IMR-90 (cell line): Measurements from ENCODE around the gene CNTN4. TPM values are rescaled to one million over a fixed set of nuclear protein-coding genes. Genes with fewer than 3 reads are reported as not detected.

Experiments used
- ATAC-seq: fragments of 200-7000 bp; cut with Tn5 transposase; 2 replicates; pipeline ENCODE4 v1.9.1; 2020; ENCODE audit warnings: low read depth, mild to moderate bottlenecking, moderate library complexity
- BruUV-seq: library from RNA; stranded (reverse); fragments of 400-500 nt; replicated peaks from 2 replicates; lab custom pipeline; 2021; lab: Mats Ljungman, UMichigan
- CTCF ChIA-PET: fragments of 300-600 bp; formaldehyde crosslinking; extraction: SDS; loops from one replicate; lab custom pipeline; 2021; ENCODE audit warnings: antibody characterized with exemption; lab: Yijun Ruan, JAX
- POLR2A ChIA-PET: fragments of 300-600 bp; sonication (Branson Sonifier 250); formaldehyde crosslinking; loops from one replicate; lab custom pipeline; 2022; ENCODE audit warnings: antibody characterized with exemption; ENCODE audit not compliant: unreplicated experiment; lab: Charles Lee
- DNase-seq: peaks from one replicate; pipeline ENCODE4 v3.0.0; 2013
- H2AFZ ChIP-seq: replicated peaks from 2 replicates; pipeline ENCODE3; 2013; ENCODE audit warnings: low read length, mild to moderate bottlenecking; ENCODE audit not compliant: poor library complexity
- H2AK5ac ChIP-seq: 2 replicates; pipeline ENCODE4 v1.6.1; 2013; ENCODE audit warnings: low read depth, low read length, inconsistent platforms
- H2AK9ac ChIP-seq: replicated peaks from 2 replicates; pipeline ENCODE3; 2013; ENCODE audit warnings: mild to moderate bottlenecking, low read depth, low read length, moderate library complexity; ENCODE audit not compliant: poor library complexity
- H2BK120ac ChIP-seq: 2 replicates; pipeline ENCODE4 v1.6.1; 2013; ENCODE audit warnings: low read depth, low read length, inconsistent platforms
- H2BK15ac ChIP-seq: 3 replicates; pipeline ENCODE4 v1.6.1; 2013; ENCODE audit warnings: low read depth, low read length, inconsistent platforms
- H2BK20ac ChIP-seq: 2 replicates; pipeline ENCODE4 v1.6.1; 2013; ENCODE audit warnings: low read depth, mild to moderate bottlenecking, inconsistent platforms, low read length, moderate library complexity
- H2BK5ac ChIP-seq: 2 replicates; pipeline ENCODE4 v1.6.1; 2013; ENCODE audit warnings: mild to moderate bottlenecking, low read depth, low read length, inconsistent platforms; ENCODE audit not compliant: poor library complexity, severe bottlenecking
- H3K14ac ChIP-seq: replicated peaks from 2 replicates; pipeline ENCODE4 v1.6.1; 2013; ENCODE audit warnings: low read depth, low read length, inconsistent platforms
- H3K18ac ChIP-seq: 2 replicates; pipeline ENCODE4 v1.6.1; 2013; ENCODE audit warnings: low read depth, low read length, control low read depth
- H3K23ac ChIP-seq: 2 replicates; pipeline ENCODE4 v1.6.1; 2013; ENCODE audit warnings: low read depth, low read length, inconsistent platforms
- H3K27ac ChIP-seq: 2 replicates; pipeline ENCODE4 v1.5.1; 2013; ENCODE audit warnings: mild to moderate bottlenecking, control low read depth, low read length; ENCODE audit not compliant: insufficient read depth
- H3K27me3 ChIP-seq: 2 replicates; pipeline ENCODE4 v1.6.1; 2013; ENCODE audit warnings: low read length; ENCODE audit not compliant: control insufficient read depth, insufficient read depth
- H3K36me3 ChIP-seq: 2 replicates; pipeline ENCODE4 v1.6.1; 2013; ENCODE audit warnings: low read length, mixed read lengths; ENCODE audit not compliant: control insufficient read depth, insufficient read depth
- H3K4ac ChIP-seq: 2 replicates; pipeline ENCODE4 v1.6.1; 2013; ENCODE audit warnings: low read depth, low read length, inconsistent platforms
- H3K4me1 ChIP-seq: 2 replicates; pipeline ENCODE4 v1.6.1; 2013; ENCODE audit warnings: low read length, mixed read lengths; ENCODE audit not compliant: control insufficient read depth, insufficient read depth
- H3K4me2 ChIP-seq: 2 replicates; pipeline ENCODE4 v1.6.1; 2013; ENCODE audit warnings: low read depth, mild to moderate bottlenecking, control low read depth, low read length, moderate library complexity
- H3K4me3 ChIP-seq: 2 replicates; pipeline ENCODE4 v1.5.1; 2013; ENCODE audit warnings: low read depth, mild to moderate bottlenecking, control low read depth, low read length, moderate library complexity; ENCODE audit not compliant: insufficient read depth
- H3K56ac ChIP-seq: 2 replicates; pipeline ENCODE4 v1.6.1; 2013; ENCODE audit warnings: low read length, inconsistent platforms; ENCODE audit not compliant: insufficient read depth; ENCODE audit errors: extremely low read depth
- H3K79me1 ChIP-seq, 2 experiments: 2 replicates each; pipeline ENCODE4 v1.6.1; 2013; ENCODE audit warnings: low read length in 2 of 2, inconsistent platforms in 1 of 2, low read depth in 1 of 2
- H3K9ac ChIP-seq: 2 replicates; pipeline ENCODE4 v1.6.1; 2013; ENCODE audit warnings: low read depth, low read length, control low read depth
- H3K9me1 ChIP-seq: 2 replicates; pipeline ENCODE4 v1.6.1; 2013; ENCODE audit warnings: low read length, inconsistent platforms; ENCODE audit not compliant: insufficient read depth
- H3K9me3 ChIP-seq: 2 replicates; pipeline ENCODE4 v1.6.1; 2013; ENCODE audit warnings: low read length; ENCODE audit not compliant: control insufficient read depth, insufficient read depth
- H4K20me1 ChIP-seq: 2 replicates; pipeline ENCODE4 v1.6.1; 2013; ENCODE audit warnings: low read length, inconsistent platforms; ENCODE audit not compliant: insufficient read depth
- H4K5ac ChIP-seq: 2 replicates; pipeline ENCODE4 v1.6.1; 2013; ENCODE audit warnings: mild to moderate bottlenecking, low read depth, low read length, control low read depth
- H4K8ac ChIP-seq, 2 experiments: 2 replicates each; pipeline ENCODE4 v1.6.1; 2013; ENCODE audit warnings: low read depth in 2 of 2, low read length in 2 of 2, control low read depth in 1 of 2, inconsistent platforms in 1 of 2
- H4K91ac ChIP-seq: 2 replicates; pipeline ENCODE4 v1.6.1; 2013; ENCODE audit warnings: low read depth, low read length, inconsistent platforms; ENCODE audit not compliant: insufficient read depth
- BHLHE40 ChIP-seq: fragments of 150-350 bp; IDR thresholded peaks from 2 replicates; pipeline ENCODE4 v1.6.1; 2016; ENCODE audit warnings: mild to moderate bottlenecking, low read depth, low read length
- CEBPB ChIP-seq: IDR thresholded peaks from 2 replicates; pipeline ENCODE4 v1.6.1; 2012; ENCODE audit warnings: low read depth, low read length, improper control_type of control experiment
- CHD1 ChIP-seq: IDR thresholded peaks from 2 replicates; pipeline ENCODE4 v1.6.1; 2012; ENCODE audit warnings: low read depth, low read length, improper control_type of control experiment
- FOS ChIP-seq: fragments of 150-350 bp; IDR thresholded peaks from 2 replicates; pipeline ENCODE4 v1.6.1; 2016; ENCODE audit warnings: low read depth, low read length
- MAFK ChIP-seq: IDR thresholded peaks from 2 replicates; pipeline ENCODE4 v1.6.1; 2012; ENCODE audit warnings: low read depth, low read length, improper control_type of control experiment
- MAZ ChIP-seq: IDR thresholded peaks from 2 replicates; pipeline ENCODE4 v1.6.1; 2012; ENCODE audit warnings: low read depth, mild to moderate bottlenecking, low read length, improper control_type of control experiment, moderate library complexity, borderline replicate concordance
- MXI1 ChIP-seq: IDR thresholded peaks from 2 replicates; pipeline ENCODE4 v1.6.1; 2012; ENCODE audit warnings: low read depth, mild to moderate bottlenecking, low read length, moderate library complexity, borderline replicate concordance
- NFE2L2 ChIP-seq: fragments of 150-350 bp; IDR thresholded peaks from 2 replicates; pipeline ENCODE4 v1.6.1; 2016; ENCODE audit warnings: low read depth, mild to moderate bottlenecking, low read length
- POLR2A ChIP-seq: IDR thresholded peaks from 2 replicates; pipeline ENCODE4 v1.6.1; 2012; ENCODE audit warnings: mild to moderate bottlenecking, low read depth, low read length
- RAD21 ChIP-seq: IDR thresholded peaks from 2 replicates; pipeline ENCODE4 v1.6.1; 2012; ENCODE audit warnings: low read length, improper control_type of control experiment
- RCOR1 ChIP-seq: IDR thresholded peaks from 2 replicates; pipeline ENCODE4 v1.6.1; 2012; ENCODE audit warnings: mild to moderate bottlenecking, low read length, improper control_type of control experiment; ENCODE audit not compliant: insufficient replicate concordance
- RFX5 ChIP-seq: IDR thresholded peaks from 2 replicates; pipeline ENCODE4 v1.8.0; 2012; ENCODE audit warnings: low read depth, mild to moderate bottlenecking, low read length, moderate library complexity
- SMC3 ChIP-seq: fragments of 150-350 bp; IDR thresholded peaks from 2 replicates; pipeline ENCODE4 v1.6.1; 2016; ENCODE audit warnings: low read depth, mild to moderate bottlenecking, antibody characterized with exemption, low read length, moderate library complexity
- WGBS, 2 experiments: methylation state at CpG; one replicate each; pipeline versions ENCODE4 v1.1.5 to v1.1.7; 2013; ENCODE audit warnings: missing lambda C conversion rate in 2 of 2; ENCODE audit not compliant: insufficient read length in 1 of 2; ENCODE audit errors: extremely low coverage in 2 of 2; 5-methylcytosine and 5-hydroxymethylcytosine counted together
- dilution Hi-C: fragments of 300-500 bp; cut with HindIII; formaldehyde crosslinking; loops from one replicate; pipeline ENCODE4 v1.14.3; 2018; ENCODE audit warnings: low sequenced_read_pairs; ENCODE audit not compliant: unreplicated experiment
- in situ Hi-C: fragments of 300-500 bp; cut with MboI; formaldehyde crosslinking; loops from 3 replicates; pipeline ENCODE4 v1.14.3; 2019; ENCODE audit warnings: low sequenced_read_pairs, inconsistent platforms, mixed read lengths
- intact Hi-C: fragments of 100-400 bp; cut with micrococcal nuclease; formaldehyde crosslinking; loops from 2 replicates; pipeline ENCODE4 v1.10.0; 2022
- polyA plus RNA-seq, 3 experiments: library from polyadenylated mRNA; depleted of rRNA; stranded (reverse); fragments of >200 nt; gene quantifications; 2 replicates each; pipeline ENCODE4 v1.2.3, GENCODE V29; 2012; ENCODE audit warnings: low replicate concordance in 1 of 3
- total RNA-seq: library from RNA; depleted of rRNA; stranded (reverse); fragments of >200 nt; gene quantifications from 2 replicates; pipeline ENCODE4 v1.2.3, GENCODE V29; 2012
- TF ChIP-seq, protein P1 (sequence below): fragments of 150-350 bp; IDR thresholded peaks from 2 replicates; pipeline ENCODE4 v1.6.1; 2016; ENCODE audit warnings: low read depth, mild to moderate bottlenecking, low read length, moderate library complexity, borderline replicate concordance
- TF ChIP-seq, protein P2 (sequence below): fragments of 150-350 bp; IDR thresholded peaks from 2 replicates; pipeline ENCODE4 v1.6.1; 2017; ENCODE audit warnings: mild to moderate bottlenecking, antibody characterized with exemption, low read length, low read depth
- TF ChIP-seq, protein P3 (sequence below): conservative IDR thresholded peaks from 2 replicates; pipeline ENCODE4 v1.5.1; 2012; ENCODE audit warnings: mild to moderate bottlenecking, low read depth, low read length, improper control_type of control experiment

The CNTN4 gene
- total and polyA plus RNA-seq, 2 of the 4 experiments (the other 2 are of a cell fraction), result under 0.01 TPM; not detected in 1

DNA sequence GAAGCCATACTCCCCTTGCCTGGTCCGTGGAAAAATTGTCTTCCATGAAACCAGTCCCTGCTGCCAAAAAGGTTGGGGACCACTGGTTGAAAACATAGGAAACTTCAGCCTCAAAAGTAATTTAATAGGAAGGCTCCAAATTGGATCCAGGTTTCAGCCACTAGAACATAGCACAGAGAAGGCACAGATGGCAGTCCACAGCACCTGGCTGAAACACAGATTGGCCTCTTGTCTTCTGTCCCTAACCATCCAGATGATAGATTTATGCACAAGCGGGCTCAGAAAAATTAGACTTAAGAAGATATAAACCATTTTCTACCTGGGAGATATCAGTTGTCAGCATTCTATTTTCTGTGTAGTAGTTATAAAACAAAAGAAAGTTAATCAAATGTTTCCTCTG is 397.1 kb downstream of the CNTN4 start:
- Histone ChIP-seq H3K79me1 (no peaks in the 10 kb centered on the region), H3K27me3 (no peaks in the 10 kb centered on the region), H3K56ac (no peak overlapping the region), H2AK9ac (no peak overlapping the region), H3K23ac (no peak overlapping the region), H3K9me3 (peaks cover 7% of the 10 kb centered on the region), H3K4ac (no peak overlapping the region), H3K27ac (no peak overlapping the region), H4K5ac (no peak overlapping the region), H4K20me1 (no peaks in the 10 kb centered on the region), H3K9me1 (no peaks in the 10 kb centered on the region), H4K8ac (no peak overlapping the region), H3K14ac (no peak overlapping the region), H2BK20ac (no peak overlapping the region), H2AFZ (no peak overlapping the region), H2BK5ac (no peak overlapping the region), H3K4me1 (no peaks in the 10 kb centered on the region), H2BK15ac (no peak overlapping the region), H3K9ac (no peak overlapping the region), H2AK5ac (no peak overlapping the region), H3K4me3 (no peak overlapping the region), H3K36me3 (no peaks in the 10 kb centered on the region), H4K91ac (no peak overlapping the region), H3K18ac (no peak overlapping the region), H2BK120ac (no peak overlapping the region), H3K4me2 (no peak overlapping the region)
- POLR2A ChIA-PET, result no interaction called here
- CTCF ChIA-PET, result no interaction called here
- intact Hi-C loops (no loop called here), dilution Hi-C loops (no loop called here), in situ Hi-C loops (no loop called here)
- BruUV-seq, result no TSS peak
- DNase-seq, result no peak
- no CpG with 5 or more reads among the region's 2 CpGs for WGBS, 2 experiments
- no peak for ATAC-seq
- TF ChIP-seq RCOR1 (no peak), MAZ (no peak), MXI1 (no peak), SMC3 (no peak), CEBPB (no peak), CHD1 (no peak), NFE2L2 (no peak), MAFK (no peak), POLR2A (no peak), BHLHE40 (no peak), RFX5 (no peak), RAD21 (no peak), FOS (no peak)
- TF ChIP-seq, protein P1, sequence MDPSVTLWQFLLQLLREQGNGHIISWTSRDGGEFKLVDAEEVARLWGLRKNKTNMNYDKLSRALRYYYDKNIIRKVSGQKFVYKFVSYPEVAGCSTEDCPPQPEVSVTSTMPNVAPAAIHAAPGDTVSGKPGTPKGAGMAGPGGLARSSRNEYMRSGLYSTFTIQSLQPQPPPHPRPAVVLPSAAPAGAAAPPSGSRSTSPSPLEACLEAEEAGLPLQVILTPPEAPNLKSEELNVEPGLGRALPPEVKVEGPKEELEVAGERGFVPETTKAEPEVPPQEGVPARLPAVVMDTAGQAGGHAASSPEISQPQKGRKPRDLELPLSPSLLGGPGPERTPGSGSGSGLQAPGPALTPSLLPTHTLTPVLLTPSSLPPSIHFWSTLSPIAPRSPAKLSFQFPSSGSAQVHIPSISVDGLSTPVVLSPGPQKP, result no peak
- TF ChIP-seq, protein P2, sequence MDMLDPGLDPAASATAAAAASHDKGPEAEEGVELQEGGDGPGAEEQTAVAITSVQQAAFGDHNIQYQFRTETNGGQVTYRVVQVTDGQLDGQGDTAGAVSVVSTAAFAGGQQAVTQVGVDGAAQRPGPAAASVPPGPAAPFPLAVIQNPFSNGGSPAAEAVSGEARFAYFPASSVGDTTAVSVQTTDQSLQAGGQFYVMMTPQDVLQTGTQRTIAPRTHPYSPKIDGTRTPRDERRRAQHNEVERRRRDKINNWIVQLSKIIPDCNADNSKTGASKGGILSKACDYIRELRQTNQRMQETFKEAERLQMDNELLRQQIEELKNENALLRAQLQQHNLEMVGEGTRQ, result no peak
- TF ChIP-seq, protein P3, sequence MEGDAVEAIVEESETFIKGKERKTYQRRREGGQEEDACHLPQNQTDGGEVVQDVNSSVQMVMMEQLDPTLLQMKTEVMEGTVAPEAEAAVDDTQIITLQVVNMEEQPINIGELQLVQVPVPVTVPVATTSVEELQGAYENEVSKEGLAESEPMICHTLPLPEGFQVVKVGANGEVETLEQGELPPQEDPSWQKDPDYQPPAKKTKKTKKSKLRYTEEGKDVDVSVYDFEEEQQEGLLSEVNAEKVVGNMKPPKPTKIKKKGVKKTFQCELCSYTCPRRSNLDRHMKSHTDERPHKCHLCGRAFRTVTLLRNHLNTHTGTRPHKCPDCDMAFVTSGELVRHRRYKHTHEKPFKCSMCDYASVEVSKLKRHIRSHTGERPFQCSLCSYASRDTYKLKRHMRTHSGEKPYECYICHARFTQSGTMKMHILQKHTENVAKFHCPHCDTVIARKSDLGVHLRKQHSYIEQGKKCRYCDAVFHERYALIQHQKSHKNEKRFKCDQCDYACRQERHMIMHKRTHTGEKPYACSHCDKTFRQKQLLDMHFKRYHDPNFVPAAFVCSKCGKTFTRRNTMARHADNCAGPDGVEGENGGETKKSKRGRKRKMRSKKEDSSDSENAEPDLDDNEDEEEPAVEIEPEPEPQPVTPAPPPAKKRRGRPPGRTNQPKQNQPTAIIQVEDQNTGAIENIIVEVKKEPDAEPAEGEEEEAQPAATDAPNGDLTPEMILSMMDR, result no peak
